GM12801 (cell line): ENCODE data around the gene EREG.

Experiments used
- TF ChIP-seq, protein P1 (sequence below): IDR thresholded peaks from one replicate; pipeline ENCODE4 v1.5.1; 2011; ENCODE audit warnings: control low read depth; ENCODE audit not compliant: insufficient read length; ENCODE audit errors: extremely low read depth

Gene EREG

DNA sequence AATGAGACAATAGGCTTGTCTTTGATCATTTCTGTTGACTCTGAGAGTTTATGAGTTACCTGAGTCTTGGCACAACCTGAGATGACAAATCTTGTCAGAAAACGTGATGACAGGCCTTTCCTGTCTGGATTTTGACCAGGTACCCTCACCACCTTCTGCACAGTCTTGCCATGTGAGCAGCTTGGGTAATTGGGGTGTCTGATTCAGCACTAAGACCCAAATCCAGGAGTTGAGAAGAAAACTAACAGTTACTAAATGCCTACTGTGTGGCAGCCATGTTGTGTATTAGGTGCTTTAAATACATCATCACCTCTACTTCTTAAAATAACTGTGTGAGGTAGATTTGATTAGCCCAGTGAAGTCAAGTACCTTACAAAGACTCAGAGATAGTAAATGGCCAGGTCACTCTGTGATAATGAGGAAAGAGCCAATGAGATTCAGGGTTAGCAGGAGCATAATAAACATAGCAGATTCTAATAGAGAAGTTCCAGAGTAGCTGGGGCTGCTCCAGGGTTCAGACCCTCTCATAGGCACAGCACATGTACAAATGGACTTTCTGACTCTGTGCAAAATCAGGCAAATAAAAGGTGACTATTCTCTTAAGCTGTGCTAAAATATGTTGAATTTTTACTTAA lies 2.8 kb downstream of the EREG start:
- TF ChIP-seq, protein P1, sequence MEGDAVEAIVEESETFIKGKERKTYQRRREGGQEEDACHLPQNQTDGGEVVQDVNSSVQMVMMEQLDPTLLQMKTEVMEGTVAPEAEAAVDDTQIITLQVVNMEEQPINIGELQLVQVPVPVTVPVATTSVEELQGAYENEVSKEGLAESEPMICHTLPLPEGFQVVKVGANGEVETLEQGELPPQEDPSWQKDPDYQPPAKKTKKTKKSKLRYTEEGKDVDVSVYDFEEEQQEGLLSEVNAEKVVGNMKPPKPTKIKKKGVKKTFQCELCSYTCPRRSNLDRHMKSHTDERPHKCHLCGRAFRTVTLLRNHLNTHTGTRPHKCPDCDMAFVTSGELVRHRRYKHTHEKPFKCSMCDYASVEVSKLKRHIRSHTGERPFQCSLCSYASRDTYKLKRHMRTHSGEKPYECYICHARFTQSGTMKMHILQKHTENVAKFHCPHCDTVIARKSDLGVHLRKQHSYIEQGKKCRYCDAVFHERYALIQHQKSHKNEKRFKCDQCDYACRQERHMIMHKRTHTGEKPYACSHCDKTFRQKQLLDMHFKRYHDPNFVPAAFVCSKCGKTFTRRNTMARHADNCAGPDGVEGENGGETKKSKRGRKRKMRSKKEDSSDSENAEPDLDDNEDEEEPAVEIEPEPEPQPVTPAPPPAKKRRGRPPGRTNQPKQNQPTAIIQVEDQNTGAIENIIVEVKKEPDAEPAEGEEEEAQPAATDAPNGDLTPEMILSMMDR = no peak

DNA sequence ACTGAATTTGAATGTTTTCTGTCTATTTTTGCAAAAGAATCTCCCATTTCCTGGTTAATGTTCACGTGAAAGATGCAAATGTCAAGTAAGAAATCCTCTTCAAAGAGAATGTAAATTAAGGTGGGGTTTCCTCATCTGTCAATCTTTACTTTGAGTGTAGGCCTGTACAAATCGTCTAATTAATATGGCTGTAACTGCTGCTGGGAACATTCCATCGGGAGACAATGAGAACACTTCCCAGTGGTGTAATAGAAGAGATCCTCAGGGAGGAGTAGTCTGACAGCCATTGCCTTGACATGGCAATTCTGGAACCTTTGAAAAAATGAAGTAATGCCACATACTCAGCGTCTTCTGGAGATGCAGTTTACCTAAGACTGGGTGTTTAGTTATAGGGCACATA lies 3.7 kb downstream of the EREG start:
- TF ChIP-seq, protein P1 = no peak

DNA sequence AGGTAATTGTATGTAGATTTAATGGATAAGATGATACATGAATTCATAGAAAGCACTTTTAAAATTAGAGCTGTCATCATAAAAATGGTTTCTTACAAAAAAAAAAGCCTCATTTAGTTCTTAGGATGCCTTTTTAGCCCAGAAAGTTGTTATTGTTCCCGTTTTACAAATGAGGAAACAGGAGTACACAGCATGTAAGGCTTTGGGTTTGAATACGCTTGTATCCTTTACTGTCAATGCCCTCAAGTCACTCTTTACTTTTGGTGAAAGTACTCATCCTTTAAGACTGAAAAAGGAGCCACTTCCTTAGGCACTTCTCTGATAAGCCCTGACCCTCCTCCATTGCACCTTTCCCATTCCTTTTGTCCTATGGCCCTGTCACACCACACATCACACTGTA lies 4.9 kb downstream of the EREG start:
- TF ChIP-seq, protein P1 = no peak

DNA sequence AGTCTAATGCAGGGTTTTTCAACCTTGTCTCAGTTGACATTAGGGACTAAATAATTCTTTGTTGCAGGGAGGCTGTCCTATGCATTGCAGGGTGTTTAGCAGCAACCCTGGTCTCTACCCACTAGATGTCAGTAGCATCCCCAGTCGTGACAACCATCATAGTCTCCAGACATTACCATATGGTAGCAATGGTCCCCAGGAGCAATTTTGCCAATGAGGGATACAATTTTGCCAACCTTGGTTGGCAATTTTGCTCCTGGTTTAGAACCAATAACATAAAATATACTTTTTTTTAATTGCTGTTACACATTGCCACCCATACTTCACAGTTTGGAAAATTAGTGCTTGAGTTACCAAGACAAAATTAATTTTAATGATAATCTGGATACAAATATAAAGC lies 6.0 kb downstream of the EREG start:
- TF ChIP-seq, protein P1 = peak; percentile 19

DNA sequence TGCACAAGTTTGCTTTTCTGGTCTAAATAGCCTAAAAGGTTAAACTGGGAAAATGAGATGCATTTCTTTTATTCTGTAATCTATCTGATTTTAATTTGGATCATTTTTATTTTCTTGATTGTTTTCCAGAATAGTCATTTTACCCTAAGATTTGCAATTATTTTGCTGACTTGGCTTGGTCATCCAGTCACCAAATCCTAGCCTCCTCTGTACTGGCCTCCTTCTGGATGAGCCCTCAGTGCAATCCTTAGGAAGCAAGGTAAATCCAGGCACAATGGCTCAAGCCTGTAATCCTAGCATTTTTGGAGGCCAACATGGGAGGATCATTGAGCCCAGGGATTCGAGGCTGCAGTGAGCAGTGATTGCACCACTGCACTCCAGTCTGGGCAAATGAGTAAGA lies 9.2 kb downstream of the EREG start:
- TF ChIP-seq, protein P1 = no peak

DNA sequence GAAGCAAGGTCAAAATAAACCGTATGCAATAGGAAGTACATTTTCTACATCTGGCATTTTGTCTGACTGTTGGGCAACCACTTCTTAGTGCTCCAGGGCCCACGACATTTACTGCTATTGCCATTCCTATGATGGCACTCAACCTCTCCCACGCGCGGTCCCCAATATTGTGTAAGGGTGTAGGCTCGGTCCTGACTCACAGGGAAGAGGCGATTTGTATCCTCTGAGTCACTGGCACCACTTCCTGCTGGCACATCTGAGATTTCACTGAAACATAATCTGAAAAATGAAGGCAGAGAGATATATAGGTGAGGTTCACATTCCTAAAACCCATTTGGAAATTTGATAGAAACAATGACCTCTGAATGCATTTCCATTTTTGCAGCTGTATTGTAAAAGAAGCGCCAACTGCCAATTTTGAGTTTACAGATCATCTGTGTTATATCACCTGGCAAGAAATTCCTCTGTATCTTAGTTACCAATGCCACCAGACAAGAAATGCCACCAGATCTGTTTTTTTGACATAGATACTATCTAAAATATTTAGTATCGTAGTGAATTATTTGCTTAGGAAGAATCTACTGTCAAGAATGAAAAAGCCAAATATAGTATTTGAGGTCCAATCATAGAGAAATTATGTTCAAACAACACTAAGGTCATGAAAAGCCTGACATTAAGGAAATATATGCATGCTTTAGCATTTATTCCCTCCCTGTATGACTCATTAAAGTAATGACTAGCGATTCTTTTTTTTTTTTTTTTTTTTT lies 9.8 kb downstream of the EREG start:
- TF ChIP-seq, protein P1 = no peak

DNA sequence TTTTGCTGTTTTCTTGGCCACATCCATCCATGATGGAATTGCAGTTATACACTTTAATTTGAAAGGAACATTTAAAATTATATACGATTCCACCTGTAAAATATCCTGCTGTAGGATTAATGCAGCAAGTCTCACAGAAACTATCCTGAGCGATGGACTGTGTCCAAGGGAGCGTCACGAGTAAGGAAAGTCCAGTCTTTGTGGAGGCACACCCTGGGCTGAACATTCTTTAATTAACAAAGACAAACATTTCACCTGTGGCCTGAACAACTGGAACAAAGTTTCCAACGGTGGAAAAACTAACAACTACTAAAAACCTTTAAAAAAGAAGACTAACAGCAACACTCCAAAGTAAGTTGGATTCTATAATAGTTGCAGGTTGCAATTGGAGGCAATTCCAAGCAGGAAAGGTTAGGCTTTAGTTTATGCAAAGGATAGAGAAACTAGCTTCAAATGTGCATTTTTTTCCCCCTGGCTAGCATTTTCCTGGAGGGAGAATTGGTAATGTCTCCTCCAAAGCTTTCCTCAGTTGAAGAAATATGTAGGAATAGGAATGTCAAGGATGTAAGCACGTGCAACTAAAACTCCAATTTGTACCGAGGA lies 11.0 kb downstream of the EREG start:
- TF ChIP-seq, protein P1 = no peak
